BE2C (cell line): ENCODE measurements around the gene TSHZ1.

ENCODE experiments used
- DNase-seq: peaks from one replicate; pipeline ENCODE4 v3.0.0-alpha.2; 2020
- H3K27me3 ChIP-seq: fragments of 250-450 bp; sonication (Bioruptor Pico); 2 replicates; pipeline ENCODE4 v1.5.1; 2020; ENCODE audit warnings: mild to moderate bottlenecking
- H3K36me3 ChIP-seq: fragments of 250-450 bp; sonication (Bioruptor Pico); 2 replicates; pipeline ENCODE4 v1.5.1; 2020; ENCODE audit warnings: mild to moderate bottlenecking
- H3K4me1 ChIP-seq: fragments of 250-450 bp; sonication (Bioruptor Pico); 2 replicates; pipeline ENCODE4 v1.5.1; 2020
- H3K4me3 ChIP-seq: 2 replicates; pipeline ENCODE4 v1.5.1; 2011; ENCODE audit warnings: low read depth, low read length
- H3K9me3 ChIP-seq: fragments of 250-450 bp; sonication (Bioruptor Pico); 2 replicates; pipeline ENCODE4 v1.5.1; 2020
- TF ChIP-seq, protein P1 (sequence below): IDR thresholded peaks from 2 replicates; pipeline ENCODE4 v1.5.1; 2012; ENCODE audit warnings: mild to moderate bottlenecking, low read depth, low read length

The TSHZ1 gene

DNA sequence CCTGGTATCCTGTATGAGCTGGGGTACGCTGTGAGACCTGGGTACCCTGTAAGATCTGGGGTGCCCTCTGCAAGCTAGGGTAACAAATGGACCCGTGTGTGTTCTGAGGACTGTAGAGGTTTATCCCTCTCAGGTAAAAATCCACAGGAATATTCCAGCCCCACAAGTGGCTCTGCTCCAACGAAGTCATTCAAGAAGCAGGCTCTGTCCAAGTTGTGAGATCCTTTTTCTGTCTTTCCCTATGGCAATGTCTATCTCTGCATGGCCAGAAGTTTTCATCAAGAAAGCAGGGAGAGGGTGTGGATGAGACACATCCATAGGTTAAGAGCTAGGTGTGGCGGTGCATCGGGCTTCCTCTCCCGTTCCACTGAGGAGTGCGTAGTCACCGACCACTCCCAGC, 44.7 kb upstream of the TSHZ1 start:
- H3K4me3 ChIP-seq, result no peak overlapping the region
- TF ChIP-seq, protein P1, sequence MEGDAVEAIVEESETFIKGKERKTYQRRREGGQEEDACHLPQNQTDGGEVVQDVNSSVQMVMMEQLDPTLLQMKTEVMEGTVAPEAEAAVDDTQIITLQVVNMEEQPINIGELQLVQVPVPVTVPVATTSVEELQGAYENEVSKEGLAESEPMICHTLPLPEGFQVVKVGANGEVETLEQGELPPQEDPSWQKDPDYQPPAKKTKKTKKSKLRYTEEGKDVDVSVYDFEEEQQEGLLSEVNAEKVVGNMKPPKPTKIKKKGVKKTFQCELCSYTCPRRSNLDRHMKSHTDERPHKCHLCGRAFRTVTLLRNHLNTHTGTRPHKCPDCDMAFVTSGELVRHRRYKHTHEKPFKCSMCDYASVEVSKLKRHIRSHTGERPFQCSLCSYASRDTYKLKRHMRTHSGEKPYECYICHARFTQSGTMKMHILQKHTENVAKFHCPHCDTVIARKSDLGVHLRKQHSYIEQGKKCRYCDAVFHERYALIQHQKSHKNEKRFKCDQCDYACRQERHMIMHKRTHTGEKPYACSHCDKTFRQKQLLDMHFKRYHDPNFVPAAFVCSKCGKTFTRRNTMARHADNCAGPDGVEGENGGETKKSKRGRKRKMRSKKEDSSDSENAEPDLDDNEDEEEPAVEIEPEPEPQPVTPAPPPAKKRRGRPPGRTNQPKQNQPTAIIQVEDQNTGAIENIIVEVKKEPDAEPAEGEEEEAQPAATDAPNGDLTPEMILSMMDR, result no peak
- H3K4me1 ChIP-seq, result no peaks in the 10 kb centered on the region
- no peaks in the 10 kb centered on the region for H3K27me3 ChIP-seq
- no peak for DNase-seq
- no peaks in the 10 kb centered on the region for H3K36me3 ChIP-seq
- no peaks in the 10 kb centered on the region for H3K9me3 ChIP-seq

DNA sequence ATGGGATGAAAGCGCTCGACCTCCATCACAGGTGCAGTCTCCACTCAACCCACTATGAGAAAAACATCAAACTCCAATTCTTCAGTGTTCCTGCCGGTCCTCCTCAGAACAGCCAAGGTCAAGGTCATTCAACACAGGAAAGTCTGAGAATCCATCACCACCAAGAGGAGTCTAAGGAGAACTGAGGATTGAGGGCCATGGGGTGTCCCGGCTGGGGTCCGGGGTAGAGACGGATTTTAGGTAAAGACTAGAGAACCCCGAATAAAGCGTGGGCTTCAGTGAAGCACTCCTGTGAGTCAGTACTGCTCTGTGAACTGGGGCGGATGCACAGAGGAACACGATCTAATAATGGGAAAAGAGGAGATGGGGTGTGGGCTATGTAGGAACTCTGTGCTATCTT, 43.5 kb upstream of the TSHZ1 start:
- Histone ChIP-seq H3K27me3 (no peaks in the 10 kb centered on the region), H3K4me3 (no peak overlapping the region), H3K36me3 (no peaks in the 10 kb centered on the region), H3K4me1 (no peaks in the 10 kb centered on the region), H3K9me3 (no peaks in the 10 kb centered on the region)
- no peak for DNase-seq
- TF ChIP-seq, protein P1, result no peak

DNA sequence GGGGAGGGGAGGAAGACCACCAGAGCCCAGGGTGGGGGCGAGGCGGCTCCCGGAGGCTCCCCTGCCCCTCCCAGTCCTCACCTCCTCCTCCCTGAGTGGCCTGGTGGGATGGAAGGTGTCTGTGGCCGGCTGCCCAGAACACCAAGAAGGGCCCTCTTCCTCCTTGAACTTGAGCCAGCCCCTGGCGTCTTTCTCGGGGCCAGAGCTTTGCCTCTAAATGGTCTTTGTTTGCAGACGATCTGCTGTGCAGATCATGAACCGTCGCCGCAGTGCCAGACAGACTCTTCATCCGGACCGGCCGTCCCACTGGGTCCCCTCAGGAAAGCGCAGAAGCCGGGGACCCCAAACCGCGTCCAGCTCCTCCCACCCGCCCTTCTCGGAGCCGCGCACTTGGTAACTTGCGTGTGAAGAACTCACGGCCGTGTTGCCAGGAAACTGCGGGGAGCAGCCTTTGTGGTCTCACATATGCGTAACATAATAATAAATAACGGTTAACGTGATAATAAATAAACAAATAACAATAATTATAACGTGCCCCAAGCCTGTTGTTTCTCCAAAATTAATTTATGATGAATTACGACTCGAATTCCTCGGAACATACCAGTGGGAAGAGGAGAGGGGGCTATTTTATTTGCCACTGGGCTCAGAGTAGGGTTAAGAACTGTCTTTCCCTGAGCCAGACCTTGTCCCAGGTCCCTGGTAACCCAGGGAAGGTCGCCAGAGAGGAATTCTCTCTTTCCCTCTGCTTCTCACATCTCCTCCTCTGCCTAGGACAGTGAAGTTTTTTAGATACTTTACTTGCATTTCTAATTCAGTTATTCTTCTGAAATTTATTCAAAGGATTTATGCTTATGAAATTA, 42.6 kb upstream of the TSHZ1 start:
- H3K4me1 ChIP-seq, result no peaks in the 10 kb centered on the region
- H3K27me3 ChIP-seq, result no peaks in the 10 kb centered on the region
- no peaks in the 10 kb centered on the region for H3K9me3 ChIP-seq
- no peak for DNase-seq
- H3K4me3 ChIP-seq, result no peak overlapping the region
- TF ChIP-seq, protein P1, result no peak
- no peaks in the 10 kb centered on the region for H3K36me3 ChIP-seq

DNA sequence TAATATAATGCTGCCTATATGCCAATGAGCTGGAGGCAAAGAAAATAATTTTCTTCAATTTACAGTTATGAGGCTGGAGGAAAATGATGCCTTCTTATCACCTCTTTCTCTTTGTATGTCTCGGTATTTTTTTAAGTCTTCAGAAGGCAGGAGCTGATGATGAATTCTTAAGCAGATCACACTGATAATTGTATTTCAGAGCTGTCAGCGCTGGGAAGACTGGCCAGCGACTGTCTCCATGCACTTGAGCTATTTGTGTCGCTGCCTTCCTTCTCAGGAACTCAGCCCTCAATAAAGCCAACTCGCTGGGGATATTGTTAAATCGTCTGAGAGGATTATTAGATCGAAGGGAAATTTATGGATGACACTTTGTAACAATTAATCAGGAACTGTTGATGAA, 42.0 kb upstream of the TSHZ1 start:
- no peaks in the 10 kb centered on the region for H3K4me1 ChIP-seq
- TF ChIP-seq, protein P1, result no peak
- no peak for DNase-seq
- no peak overlapping the region for H3K4me3 ChIP-seq
- H3K27me3 ChIP-seq, result no peaks in the 10 kb centered on the region
- no peaks in the 10 kb centered on the region for H3K36me3 ChIP-seq
- H3K9me3 ChIP-seq, result no peaks in the 10 kb centered on the region

DNA sequence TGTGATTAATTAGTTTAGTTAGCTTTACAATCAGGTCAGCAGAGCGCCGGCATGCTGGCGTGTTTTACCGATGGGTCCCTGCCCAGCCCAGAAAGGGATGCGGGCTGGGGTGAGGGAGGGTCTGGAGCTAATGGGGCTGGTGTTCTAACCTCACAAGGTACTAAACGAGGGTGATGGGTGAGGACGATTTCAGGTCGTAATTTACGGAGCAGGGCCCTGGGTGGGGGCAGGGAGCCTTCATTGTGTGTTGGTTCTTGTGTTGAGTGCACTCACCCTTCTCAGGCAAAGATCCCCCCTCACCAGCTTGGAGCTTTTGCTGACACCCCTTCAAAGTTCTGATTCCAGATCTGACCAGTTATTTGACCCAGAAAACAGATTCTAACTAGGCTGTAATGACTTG, 41.2 kb upstream of the TSHZ1 start:
- Histone ChIP-seq H3K27me3 (no peaks in the 10 kb centered on the region), H3K4me1 (no peaks in the 10 kb centered on the region), H3K9me3 (no peaks in the 10 kb centered on the region), H3K36me3 (no peaks in the 10 kb centered on the region), H3K4me3 (no peak overlapping the region)
- DNase-seq, result no peak
- TF ChIP-seq, protein P1, result no peak

GRCh38 chr18:75170022-75170789, 40.4 kb upstream of the TSHZ1 start:
- no peaks in the 10 kb centered on the region for H3K9me3 ChIP-seq
- no peaks in the 10 kb centered on the region for H3K27me3 ChIP-seq
- H3K36me3 ChIP-seq, result no peaks in the 10 kb centered on the region
- DNase-seq, result no peak
- H3K4me1 ChIP-seq, result no peaks in the 10 kb centered on the region
- TF ChIP-seq, protein P1, result no peak
- H3K4me3 ChIP-seq, result no peak overlapping the region
